Stimulated activated CD4-positive, alpha-beta T cell treated with anti-CD3 and anti-CD28 coated beads, Interleukin-15, amount 100 ng/mL, for 48 hours (primary cell): Measurements from ENCODE around the gene CDH2.

Experiments
- DNase-seq, 2 donors: peaks; one replicate each; pipeline ENCODE4 v3.0.0-alpha.2; 2020; ENCODE audit warnings: low read depth in 2 of 2

The CDH2 gene

DNA sequence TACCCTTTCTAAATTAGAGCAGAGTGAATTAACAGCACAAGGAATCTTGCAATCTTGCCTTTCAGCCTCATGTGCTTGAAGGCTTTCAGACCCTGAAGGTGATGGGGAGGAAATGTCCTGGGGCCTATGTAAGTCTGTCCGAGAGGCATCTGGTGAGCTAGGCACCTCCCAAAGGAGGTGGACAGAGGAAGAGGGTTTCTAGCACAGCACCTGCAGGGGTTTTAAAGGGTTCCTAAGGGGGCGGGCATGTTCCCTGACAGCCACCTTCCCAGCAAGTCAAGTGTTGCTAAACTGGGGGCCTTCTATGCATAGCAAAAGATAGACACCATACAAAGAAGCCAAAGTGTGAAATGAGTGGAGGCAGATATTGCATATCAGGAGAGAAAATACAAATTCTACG, 88.5 kb downstream of the CDH2 start:
- DNase-seq = no peak

DNA sequence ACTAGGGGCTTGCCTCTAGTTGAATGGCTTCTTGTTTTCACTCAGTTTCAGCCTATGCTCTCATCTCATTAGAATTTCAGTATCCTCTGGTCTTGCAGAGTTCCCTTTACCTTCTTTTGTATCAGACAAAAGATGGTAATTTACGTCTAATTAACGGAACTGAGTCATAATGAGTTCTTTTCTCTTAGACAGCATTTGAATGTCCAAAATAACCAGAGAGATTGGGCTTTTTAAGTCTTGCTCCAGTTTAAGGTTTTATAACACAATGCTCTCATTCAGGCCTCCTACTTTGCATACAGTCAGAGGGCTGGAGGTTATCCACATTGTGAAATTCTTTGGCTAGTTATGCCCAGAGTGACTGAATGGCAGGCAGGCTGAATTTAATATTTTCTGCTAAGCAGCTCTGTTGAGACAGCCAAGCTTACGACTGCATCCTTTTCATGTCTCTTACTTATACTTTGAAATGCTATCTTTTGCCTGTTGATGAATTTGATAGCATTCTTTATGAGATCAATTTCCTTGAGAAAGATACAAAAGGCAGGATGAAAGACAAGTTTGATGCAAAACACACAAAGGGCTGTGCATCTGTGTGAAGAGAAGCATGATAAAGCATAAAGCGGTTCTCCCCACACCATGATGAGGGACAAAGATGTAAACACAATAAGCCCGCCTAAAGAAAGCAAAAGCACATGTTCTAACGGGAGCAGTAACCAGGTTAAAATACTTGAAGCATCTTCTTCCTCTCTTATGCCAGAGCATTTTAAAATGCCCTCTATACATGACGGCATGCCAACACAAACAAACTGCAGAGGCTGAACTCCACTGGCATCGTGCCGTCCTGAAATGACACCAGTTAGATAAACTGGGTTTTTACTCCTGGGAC, 90.0 kb downstream of the CDH2 start:
- DNase-seq = no peak

GRCh38 chr18:28081516-28081915, 95.4 kb downstream of the CDH2 start:
- DNase-seq = no peak

GRCh38 chr18:28080876-28081300, 96.0 kb downstream of the CDH2 start:
- no peak for DNase-seq

- DNase-seq = no peak
Measured at GRCh38 chr18:28079883-28080282, 97.0 kb downstream of the CDH2 start.

DNA sequence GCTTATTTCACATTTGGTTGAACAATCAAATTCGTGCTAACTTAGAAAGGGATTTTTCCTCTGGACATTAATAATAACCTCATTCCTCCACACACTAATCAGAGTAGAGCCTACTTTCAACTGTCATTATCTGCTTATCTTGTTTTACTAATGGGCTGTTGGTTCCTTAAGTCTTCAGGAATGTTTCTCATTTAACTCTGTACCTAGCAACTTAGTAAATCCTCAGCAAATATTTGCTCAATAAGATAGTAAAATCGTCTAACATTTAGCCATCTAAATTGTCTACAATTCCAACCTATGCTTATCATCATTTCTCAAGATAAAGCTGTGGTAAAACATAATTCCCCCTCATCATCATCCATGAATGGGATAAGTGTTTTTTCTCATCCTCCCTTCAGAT, 98.1 kb downstream of the CDH2 start:
- no peak for DNase-seq

DNA sequence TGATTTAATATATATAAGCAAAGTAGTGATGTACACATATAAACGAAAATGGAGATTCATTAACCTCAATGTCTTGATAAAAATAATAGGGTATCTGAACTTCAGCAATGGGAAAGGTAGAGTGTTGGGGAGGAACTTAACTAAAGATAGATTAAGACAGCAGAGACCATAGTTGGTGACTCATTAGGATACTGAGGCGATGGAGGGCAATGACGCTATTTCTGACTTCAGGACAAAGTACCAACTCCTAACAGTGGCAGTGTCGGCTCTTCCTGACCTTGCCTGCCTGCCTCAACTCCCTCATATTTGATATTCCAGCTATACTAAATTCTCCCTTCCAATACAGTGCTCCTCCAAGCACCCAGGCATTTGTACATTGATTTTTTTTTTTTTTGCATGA, 98.6 kb downstream of the CDH2 start:
- DNase-seq = no peak

DNA sequence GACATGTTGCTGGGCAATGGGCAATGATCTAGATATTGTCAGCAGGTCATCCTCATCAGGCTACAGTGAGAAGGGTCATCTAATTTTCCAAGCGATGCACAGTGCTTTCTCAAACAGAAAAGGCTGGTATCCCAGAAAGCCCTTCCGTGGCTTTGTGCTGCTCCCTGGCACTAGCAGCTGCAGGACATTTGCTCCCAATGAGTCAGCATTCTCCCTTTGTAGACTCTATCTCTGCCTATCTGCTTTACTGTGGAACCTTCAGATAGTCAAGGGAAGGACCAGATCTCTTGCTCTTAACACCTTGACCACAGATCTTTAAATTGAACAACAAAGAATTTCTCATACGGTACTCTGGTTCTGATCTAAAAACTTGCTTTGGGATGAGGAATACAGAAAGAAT, 101.4 kb downstream of the CDH2 start:
- no peak for DNase-seq

DNA sequence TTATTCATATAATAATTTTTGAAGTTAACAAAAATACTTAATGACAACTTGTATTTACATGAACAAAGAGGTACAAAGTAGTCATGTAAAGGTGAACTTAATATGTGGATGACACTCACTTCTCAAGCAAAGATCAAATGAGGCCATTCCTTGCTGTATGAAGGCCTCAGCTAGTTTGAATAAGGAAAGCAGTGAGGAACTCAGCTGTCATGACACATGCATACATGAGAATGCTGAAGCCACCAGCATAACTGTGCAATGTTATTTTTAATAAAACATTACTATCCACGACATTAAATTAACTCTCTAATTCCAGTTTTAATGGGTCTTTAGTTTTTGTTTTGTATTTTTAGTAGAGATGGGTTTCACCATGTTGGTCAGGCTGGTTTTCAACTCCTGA, 102.9 kb downstream of the CDH2 start:
- DNase-seq = no peak

- no peak for DNase-seq
Measured at GRCh38 chr18:28073658-28074057, 103.3 kb downstream of the CDH2 start.

- no peak for DNase-seq
Measured at GRCh38 chr18:28071199-28071598, 105.7 kb downstream of the CDH2 start.

GRCh38 chr18:28068207-28068606, 108.7 kb downstream of the CDH2 start:
- no peak for DNase-seq

GRCh38 chr18:28067346-28067745, 109.6 kb downstream of the CDH2 start:
- no peak for DNase-seq

DNA sequence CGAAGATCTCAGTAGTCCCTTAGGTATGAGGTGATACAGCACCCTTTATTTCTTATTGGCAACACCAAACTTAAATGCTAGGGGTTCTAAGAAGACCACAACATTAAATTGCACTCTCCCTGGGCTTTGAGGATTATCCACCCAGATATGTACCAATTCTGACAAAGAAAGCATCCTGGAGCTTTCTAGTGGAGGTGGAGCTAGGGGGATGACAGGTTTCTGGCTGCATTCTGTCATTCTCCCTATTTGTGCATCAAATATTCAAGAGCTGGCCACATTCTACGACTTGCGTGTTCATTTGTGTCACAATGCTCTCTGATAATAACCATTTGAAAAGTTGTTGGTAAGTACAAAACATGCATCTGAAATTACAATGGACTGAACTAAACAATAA, 111.1 kb downstream of the CDH2 start:
- DNase-seq = no peak

DNA sequence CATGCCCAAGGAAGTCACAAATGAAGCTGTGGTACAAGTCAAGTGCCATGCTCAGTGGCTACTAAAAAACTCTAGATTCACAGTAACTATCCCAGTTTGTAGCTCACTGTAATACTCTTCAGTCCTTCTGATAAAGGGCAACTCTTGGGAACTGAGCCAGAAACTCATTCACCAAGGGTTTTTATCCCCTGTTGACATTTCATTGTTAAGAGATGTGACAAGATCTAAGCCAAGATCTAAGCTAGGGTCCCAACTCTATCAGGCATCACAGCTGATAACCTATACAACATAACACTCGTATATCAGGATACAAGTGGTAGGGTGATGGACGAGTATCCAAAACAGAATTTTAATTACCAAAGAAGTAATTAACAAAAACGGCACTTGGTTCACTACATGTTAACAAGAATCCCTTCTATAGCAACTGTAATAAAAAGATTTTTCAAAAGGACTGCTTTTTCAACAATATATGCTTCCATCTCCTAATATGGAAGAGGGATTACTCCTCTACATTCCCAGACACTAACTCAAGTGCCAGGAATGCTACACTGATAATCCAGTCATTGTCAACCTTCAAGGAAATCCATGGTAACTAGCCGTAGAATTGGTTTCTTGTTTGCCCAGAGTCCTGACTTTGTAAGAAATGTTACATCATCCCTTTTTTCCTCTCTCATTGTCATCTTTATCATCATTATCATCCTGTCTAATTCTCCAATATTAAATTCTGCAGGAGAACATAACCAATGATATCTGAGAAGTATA, 111.7 kb downstream of the CDH2 start:
- DNase-seq = no peak

DNA sequence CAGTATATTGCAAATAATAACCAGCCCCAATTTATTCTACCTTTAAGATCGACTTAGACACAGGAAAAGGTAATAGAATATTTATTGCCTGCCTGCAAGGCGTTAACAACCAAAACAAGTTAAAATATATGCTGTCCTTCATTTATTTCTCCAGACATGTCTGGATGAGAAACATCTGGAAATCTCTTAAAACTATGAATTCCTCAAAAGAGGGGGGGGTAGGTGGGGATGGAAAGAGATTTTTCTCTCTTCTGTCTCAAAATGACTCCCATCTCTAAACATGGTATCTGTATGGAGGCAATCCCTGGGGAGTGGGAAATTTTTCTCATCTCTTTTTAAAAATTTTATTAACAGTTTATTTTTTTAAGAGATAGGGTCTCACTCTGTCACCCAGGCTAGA, 113.0 kb downstream of the CDH2 start:
- DNase-seq = no peak

- DNase-seq = no peak
Measured at GRCh38 chr18:28063271-28063761, 113.6 kb downstream of the CDH2 start.

DNA sequence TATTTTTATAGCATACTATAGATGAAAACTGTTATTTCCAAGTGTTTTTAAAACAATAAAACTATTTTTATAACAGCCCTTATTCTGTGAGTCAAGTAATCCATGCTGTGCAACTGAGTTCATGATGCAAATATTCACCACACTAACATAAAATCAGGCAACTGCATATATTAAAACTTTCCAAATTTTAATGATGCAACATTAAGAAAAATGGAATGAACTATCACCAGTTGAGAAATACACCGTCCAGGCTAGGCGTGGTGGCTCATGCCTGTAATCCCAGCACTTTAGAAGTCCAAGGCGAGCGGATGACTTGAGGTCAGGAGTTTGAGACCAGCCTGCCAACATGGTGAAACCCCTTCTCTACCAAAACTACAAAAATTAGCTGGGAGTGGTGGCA, 114.5 kb downstream of the CDH2 start:
- DNase-seq = no peak

DNA sequence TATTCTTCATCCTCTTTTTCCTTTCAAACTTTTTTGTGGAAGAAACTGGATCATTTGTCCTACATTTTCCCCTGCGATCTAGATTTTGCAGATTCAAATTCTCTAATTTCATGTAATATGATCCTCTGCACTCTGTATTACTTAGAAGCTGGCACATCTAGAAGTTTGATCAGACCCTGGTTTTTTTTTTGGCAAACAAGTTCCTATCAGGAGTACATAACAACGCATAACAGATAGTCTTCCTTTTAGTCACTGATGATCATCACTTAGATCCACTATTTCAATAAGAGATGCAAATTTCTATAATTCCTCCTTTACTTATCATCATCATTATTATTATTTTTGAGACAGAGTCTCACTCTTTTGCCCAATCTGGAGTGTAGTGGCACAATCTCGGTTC, 117.1 kb downstream of the CDH2 start:
- DNase-seq = no peak

DNA sequence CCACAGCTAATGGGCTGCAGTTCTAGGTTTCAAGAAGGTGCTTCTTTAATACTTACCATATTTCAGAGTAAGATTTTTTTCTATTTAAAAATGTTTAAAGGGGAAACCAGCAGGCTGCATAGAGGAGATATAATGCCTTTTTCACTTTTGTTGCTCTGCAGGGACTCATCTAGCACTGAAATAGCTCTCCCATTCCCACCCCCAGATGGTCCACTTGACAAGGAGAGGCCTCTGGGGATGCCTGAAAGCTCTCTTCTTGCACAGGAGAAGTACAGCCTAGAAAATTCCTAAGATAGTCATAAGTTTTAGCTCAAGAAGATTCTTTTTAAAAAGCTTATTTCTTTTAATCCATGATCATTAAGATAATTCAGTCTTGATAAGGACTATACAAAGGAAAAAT, 126.4 kb downstream of the CDH2 start:
- no peak for DNase-seq

DNA sequence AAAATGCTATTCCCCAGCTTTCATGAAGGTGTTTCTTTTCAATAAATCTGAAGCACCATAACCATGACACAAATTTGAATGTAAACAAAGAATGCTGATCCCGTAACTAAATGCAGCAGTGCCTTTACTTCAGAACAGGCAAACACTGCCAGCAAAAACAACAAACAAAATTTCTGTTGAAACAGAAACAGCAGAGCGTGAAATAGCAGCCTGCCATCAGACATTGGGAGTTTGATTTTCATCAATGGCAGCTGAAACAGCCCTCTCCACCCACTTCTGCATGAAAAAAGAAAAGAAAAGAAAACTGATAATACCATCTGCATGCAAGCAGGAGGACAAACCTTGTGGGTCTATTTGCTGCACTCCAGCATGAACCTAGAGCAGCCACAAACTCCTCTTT, 128.3 kb downstream of the CDH2 start:
- DNase-seq = no peak

GRCh38 chr18:28045880-28046279, 131.1 kb downstream of the CDH2 start:
- DNase-seq = no peak

DNA sequence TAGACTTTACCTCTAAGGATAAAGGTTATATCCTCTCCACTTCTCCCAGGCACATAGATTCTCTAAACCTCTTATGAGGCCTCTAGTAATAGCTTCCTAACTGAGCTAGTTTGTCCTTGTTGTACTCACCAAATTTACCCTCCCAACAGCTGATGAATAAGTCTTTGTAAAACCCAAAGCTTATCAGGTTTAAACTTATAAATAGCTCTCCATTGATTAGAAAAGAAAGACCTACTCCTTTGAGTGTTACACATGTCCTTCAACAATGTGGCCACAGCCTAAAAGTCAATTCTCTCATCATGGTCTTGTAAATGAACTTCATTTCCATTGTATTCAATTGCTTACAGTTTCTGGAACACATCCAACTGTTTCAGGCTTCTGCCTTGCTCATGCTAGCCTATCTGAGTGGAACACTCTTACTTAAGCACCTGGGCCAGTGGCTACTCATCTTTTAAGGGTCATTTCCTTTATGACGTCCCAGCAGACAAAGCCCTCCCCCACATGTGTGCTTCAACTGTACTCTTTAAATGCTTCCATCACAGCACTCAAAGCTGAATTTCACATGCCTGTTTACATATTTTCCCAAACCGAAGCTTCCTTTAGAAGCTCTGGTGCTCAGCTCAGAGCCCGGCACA, 131.6 kb downstream of the CDH2 start:
- no peak for DNase-seq
